Measurements from ENCODE around the gene WBP11. TPM values are rescaled to one million over a fixed set of nuclear protein-coding genes. Genes with fewer than 3 reads are reported as not detected.

The WBP11 gene
- polyA plus RNA-seq, 1 donor: 56.9 TPM

Other genes with a start within 250 kb of the WBP11 start
- gene PLBD1, start 235.6 kb downstream of the WBP11 start, polyA plus RNA-seq (ENCODE audit: insufficient read length): 20.0 TPM
- gene GUCY2C, start 106.9 kb downstream of the WBP11 start, polyA plus RNA-seq (ENCODE audit: insufficient read length): 0.16 TPM
- 1.1 TPM for gene C12orf60, start 192 bp upstream of the WBP11 start, polyA plus RNA-seq (ENCODE audit: insufficient read length)
- gene SMCO3, start 10.7 kb upstream of the WBP11 start, polyA plus RNA-seq (ENCODE audit: insufficient read length): 0.13 TPM
- gene ART4, start 40.0 kb upstream of the WBP11 start, polyA plus RNA-seq (ENCODE audit: insufficient read length): 0.19 TPM
- gene MGP, start 82.4 kb upstream of the WBP11 start, polyA plus RNA-seq (ENCODE audit: insufficient read length): 193 TPM
- 0.11 TPM for gene ERP27, start 135.1 kb upstream of the WBP11 start, polyA plus RNA-seq (ENCODE audit: insufficient read length)
- 32.3 TPM for gene ARHGDIB, start 158.1 kb upstream of the WBP11 start, polyA plus RNA-seq (ENCODE audit: insufficient read length)
- not detected for gene PDE6H, start 169.6 kb upstream of the WBP11 start, polyA plus RNA-seq (ENCODE audit: insufficient read length)

Data from forelimb muscle (tissue), 1 donor.